GM19463 (cell line): ENCODE measurements around the gene CAPNS2.

ENCODE experiments used
- ATAC-seq: cut with Tn5 transposase; IDR thresholded peaks from one replicate; pipeline ENCODE4 v1.9.1; 2021; ENCODE audit warnings: mild to moderate bottlenecking, moderate library complexity; ENCODE audit not compliant: unreplicated experiment

The CAPNS2 gene

DNA sequence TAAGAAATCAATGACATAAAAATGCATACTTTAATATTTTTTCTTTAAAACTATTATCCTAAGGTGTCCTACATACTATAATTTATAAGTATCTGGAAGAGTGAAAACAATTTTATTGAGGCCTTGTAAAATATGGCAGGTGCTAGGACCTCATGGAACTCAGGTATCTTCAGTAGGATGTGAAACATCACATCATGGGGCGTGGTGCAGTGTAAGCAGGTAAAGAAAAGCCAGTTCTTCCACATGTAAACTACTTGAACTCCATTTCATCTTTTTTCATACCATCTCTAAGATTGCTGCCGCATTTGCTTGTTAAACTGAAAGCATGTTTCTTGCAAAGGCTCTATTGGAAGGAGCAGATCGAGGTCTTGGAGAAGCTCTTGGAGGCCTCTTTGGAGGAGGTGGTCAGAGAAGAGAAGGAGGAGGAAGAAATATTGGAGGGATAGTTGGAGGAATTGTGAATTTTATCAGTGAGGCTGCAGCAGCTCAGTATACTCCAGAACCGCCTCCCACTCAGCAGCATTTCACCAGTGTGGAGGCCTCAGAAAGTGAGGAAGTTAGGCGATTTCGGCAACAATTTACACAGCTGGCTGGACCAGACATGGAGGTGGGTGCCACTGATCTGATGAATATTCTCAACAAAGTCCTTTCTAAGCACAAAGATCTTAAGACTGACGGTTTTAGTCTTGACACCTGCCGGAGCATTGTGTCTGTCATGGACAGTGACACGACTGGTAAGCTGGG is at the start of gene CAPNS2:
Gene CAPNS2, plus strand, starts transcription at position 253 of the 744 bp plus-strand sequence. Its CDS starts 73 bp downstream, at position 326.
- no peak for ATAC-seq

DNA sequence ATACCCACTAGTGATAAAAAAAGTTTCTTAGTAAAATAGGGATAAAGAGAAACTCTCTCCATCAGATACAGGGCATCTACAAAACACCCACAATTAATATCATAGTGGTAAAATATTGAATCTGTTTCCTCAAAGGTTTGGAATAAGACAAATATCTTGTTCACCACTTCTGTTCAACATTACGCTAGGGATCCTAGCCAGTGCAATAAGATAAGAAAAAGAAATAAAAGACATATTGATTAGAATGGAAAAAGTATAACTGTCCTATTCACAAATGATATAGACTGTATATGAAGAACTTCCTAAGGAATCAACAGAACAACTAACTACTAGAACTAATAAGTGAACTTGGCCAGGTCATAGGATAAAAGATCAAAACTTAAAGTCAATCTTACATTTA is 44.7 kb upstream of the CAPNS2 start:
- no peak for ATAC-seq

DNA sequence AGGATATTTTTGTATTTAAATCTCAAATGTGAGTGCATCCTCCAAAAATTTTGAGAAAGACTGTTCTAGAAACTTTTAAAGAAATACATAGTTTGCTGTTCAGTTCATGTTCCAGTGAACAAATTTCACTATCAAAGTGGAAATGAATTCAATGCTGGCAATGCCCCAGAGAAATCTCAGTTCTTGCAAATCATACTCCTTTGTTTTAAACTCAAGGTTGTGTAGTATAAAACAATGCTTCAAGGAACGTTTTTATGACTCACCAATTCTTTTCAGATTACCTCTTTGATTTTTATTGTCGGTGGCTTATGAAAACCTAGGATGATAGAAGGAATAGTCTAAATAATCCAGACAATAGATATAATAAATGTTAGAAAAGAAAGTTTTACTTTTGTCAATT is 40.0 kb upstream of the CAPNS2 start:
- ATAC-seq, result no peak

DNA sequence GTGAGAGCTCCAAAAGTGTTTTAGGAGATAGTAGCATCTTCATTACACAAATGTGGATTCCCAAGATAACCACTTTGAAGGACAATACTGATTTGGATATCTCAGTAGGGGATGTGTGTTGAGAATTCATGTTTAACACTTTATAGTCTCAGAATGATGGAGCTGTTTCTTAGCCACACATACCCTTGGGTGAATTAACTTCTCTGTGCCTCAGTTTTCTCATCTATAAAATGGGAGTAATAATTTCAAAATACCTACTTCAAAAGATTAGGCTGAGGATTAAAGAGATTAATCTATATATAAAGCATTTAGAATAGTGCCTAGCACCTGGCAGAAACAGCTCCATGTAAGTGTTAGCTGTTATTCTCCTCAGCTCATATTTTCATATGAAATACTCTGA is 38.6 kb upstream of the CAPNS2 start:
- no peak for ATAC-seq

DNA sequence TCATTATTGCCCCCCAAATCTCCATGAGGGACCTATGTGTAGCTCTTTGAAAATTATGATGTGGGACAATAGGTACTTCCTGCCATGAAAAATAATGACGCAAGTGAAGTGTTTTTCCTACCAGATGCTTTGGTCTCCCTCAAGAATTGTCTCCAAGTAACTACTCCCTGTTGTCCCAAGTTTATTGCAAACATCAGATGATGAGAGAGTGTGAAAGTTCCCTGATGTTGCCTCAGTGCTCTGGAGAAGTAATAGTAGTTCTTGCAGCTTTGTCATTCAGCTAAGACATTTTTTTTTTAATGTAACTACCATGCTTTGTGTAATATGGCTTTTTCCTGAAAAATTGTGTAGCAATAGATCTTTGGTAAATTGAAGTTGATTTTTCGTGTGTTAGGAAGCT is 37.5 kb upstream of the CAPNS2 start:
- no peak for ATAC-seq

DNA sequence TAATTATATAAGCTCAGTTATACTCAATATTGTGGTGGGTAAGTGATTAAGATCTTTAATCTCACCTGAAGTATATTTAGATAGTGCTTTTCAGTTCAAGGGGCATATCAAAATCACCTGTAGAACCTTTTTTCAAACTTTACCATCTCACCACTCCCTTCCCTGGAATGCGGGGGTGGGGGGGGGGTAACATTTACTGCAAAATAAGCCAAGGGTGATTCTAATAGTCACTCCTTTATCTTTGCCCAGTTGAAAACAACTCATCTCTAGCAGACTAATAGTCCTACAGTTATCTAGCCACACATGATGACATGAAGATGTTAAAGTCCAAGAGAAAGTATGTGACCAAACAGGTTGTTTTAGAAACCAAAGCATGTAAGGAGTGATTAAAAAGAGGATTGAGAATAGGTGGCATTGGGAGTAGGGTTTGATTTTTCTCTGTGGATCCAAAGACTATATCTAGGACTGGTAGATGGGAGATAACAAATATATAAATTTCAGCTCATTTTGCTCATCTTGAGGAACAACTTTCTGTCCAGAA is 36.1 kb upstream of the CAPNS2 start:
- no peak for ATAC-seq

DNA sequence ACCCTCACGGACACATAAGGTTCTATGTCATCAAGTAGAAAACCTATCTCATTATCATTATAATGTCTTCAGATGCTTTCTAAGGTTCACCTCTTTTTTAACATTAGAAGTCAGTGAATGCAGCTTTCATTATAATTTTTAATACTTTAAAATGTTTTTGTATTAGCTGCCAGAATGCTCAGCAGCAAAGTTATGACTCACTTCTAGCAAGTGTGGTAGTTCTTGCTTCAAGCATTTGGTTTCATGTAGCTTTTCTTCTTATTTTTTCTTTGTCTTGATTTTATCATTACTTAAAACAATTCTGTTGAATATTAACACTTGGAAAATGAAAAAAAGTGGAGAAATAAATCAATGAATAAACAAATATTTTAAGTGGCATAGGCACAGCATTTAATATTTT is 34.3 kb upstream of the CAPNS2 start:
- ATAC-seq, result no peak

DNA sequence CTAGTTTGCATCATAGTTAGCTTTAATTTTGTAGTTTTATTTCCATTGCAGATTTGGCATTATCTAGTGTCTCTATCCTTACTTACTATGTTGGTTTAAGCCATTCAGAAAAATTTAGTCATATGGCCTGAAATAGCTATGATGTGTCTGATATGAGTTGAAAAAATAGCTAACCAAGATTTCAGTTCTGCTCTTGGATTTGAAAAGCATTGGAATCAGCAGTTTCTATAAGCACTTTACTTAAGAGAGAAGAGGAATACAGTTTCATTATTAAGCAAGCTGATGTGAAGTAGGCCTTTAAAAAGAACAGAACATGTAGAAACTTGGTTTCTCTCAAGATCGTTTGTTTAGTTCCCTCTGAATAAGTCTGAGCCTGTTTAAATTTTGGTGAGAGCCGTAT is 31.7 kb upstream of the CAPNS2 start:
- no peak for ATAC-seq

DNA sequence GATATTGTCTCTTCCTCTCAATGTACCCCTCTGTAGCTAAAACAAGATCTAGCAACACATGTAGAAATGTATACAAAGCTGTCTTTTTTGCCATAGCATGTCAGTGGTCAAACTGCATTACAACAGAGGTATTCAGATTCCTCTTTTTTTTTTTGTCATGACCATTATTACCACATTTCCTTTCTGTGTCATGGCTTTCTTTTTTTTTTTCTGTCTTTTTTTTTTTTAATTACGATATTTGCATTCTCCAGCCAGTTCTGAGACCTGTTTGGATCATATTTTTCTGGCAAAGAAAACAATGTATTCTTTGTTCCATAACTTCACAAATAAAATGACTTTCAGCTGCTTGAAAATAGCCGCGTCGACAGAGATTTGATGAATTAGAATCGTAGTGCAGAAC is 27.4 kb upstream of the CAPNS2 start:
- no peak for ATAC-seq

DNA sequence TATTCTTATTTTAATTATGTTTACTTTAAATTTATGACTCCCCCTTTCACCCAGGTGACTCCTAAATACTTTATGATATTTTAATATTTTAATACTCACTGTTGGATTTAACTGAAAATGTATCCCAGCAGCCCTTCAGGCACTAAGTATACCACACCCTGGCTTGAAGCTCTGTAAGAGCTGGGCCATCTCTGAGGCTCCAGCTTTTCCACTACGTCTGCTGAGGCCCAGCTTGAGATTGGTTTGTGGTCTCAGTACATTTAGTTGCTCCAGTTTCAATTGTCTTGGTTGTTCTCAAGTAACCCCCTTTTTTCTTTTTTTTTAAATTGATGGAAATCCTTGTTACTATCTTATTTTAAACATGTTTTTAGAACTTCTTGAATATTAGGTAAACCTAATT is 27.0 kb upstream of the CAPNS2 start:
- no peak for ATAC-seq

DNA sequence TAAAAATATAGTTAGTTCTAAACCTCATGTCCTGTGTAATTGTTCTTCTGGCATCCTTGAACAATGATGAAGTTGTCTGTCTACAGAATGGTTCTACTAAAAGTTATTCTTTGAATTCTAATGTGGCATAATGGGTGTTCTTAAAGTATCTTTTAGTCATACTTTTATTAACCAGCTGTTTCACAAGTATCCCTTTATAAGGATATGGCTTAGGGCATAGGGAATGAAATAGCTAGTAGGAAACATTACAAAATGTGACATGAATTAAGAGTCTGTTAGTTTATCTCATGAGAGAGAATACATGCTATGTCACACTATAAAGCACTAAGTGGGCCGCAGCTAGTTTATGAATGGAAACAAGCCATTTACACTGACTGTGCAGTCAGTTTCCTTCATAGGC is 26.3 kb upstream of the CAPNS2 start:
- no peak for ATAC-seq

DNA sequence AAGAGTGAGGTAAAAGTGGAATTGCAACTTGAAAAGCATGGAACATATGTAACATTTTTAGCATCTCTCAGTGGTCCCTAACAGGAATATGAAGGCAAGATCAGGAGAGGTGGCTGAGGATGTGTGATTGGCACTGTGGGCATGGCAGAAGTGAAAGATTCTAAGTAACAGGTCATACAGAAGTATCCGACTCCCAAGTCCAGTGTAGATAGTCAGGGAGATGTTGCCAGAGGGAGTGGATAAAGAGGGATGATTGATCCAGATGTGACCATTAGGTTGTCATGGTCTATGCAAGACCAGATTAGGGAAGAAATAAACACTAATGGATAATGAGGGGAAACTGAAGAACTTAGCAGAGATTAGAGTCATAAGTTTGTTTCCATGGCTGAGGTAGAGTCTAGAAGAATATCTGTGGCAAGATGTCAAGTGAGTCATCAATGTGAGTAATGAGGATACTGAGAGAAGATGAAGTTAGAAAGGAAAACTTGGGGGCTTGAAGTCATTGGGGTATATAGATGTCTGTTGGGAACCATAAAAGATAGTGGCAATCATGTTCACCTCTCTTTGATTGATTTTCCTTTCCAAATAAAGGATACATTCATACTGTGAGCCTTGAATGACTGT is 23.9 kb upstream of the CAPNS2 start:
- no peak for ATAC-seq

DNA sequence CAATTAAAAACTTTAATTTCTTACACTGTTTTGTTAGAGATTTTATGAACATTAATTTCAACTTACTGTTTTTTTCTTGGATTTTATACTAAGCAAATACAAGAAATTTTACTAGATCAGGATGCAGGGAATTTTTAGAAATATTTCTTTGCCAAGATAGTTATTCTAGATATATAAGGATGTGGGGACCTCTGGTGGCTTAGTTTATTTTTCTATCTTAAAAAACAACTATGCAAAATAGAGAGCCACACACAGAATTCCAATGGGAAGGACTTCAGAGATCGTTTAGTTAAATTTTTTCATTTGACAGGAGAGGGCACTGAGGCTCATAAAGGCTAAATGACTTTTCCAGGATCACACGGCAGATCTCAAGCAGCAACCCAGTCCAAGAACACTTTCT is 23.0 kb upstream of the CAPNS2 start:
- no peak for ATAC-seq

DNA sequence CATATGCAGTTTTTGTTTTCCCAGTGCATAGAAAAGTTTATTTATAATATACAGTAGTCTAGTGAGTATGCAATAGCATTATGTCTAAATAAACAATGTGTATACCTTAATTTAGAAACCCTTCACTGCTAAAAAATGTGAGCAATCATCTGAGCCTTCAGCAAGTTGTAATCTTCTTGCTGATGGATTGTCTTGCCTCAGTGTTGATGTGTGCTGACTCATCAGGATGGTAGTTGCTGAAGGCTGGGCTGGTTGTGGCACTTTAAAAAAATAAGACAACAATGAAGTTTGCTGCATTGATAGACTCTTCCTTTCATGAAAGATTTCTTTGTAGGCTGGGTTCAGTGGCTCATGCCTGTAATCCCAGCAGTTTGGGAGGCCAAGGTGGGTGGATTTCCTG is 13.9 kb upstream of the CAPNS2 start:
- ATAC-seq, result no peak

DNA sequence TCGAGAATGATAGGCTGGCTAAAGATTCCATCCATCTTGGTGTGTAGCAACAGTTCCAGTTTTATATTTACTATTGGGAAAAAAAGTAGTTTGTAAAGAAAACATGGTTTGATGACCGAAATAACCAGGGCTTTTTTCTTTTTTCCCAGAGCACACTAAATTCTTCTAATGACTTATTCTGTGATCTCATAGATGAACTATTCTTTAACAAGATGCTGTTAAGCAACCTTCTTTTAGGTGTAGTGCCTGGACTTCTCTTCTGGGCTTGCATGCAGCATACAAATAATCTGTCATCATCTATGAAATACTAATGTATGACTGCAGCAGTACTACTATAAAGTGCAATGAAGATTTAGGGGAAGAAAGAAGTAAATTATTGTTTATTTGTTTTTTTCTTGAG is 11.0 kb upstream of the CAPNS2 start:
- ATAC-seq, result no peak

DNA sequence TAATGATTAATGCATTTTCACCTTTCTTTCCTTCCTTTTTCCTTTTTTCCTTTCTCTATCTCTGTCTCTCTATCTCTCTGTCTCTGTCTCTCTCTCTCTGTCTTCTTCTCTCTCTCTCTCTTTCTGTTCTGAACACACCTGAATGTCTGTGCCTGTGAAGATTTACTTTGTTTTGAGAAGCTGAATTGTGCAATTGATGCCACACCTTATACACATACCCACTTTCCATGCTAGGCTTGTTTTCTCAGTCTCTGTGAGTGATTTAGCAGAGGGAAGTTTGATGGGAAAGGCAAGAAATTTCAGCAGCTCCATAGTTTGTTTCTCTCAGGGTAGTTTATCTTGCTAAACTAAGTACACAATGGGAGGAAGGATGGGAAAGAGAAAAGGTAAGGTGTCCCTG is 9.3 kb upstream of the CAPNS2 start:
- no peak for ATAC-seq

DNA sequence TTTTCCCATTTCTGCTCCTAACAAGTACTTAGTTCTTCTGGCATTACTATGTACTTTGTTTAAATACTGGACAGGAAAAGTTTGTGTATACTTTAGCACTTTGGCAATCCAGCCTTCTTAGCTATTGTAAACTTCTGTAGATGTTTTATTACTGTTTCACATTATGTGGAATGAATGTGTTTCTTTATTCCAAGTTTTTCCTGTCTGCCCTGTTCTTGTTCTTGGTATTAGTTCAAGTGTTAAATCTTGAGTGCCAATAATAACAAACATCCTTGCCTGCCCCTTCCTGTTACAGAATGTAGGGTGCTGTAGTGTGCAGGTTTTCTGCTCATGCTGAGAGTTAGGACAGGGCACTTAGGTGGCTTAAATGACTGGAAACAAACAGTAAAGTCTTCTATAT is 7.3 kb upstream of the CAPNS2 start:
- no peak for ATAC-seq

DNA sequence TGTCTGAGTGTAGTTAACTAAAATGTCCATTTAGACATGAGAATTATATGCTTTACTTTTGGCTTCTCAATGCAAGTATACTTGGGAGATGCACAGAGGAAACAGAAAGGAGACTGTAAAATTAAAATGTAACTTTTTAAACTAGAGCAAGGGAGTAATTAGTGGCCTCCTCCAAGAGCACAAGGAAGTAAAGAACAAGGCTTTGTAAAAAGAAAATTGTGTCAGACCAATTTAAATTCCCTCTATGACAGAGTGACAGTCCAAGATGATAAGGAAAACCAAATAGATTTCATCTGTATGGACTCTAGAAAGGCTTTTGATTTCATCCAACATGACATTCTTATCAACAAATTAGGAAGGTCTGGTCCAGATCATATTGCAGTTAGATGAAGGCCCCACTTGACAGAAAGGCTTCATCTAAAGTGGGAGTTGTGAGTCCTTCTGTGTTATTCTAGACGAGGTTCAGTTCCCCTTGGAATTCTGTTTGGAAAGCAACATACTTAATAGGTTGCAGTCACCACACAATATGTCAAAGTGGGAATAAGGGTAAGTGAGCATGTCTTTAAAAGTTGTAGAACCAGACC is 6.5 kb upstream of the CAPNS2 start:
- no peak for ATAC-seq

DNA sequence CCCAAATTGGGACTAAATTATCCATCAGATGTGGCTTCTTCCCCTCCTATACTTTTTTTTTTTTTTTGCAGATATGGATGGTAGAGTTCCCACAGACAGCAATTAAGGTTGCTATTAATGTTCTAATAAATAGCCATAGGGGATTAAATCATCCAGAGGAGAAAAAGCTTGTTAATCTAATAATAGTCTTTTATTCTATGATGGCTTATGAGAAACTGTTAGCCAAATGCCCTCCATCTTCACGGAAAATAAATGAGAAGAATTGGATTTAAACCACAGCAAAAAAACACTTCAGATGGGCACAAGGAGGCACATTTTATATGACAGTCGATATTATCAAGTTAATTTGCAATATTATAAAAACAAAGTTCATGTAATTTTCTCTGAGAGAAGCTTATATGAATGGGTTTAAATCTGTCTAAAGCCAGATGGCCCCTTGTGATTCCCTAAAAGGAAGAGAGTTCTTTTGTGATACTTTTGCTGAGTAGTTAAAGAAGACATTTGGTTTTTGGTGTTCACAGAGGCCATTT is 5.1 kb upstream of the CAPNS2 start:
- no peak for ATAC-seq

DNA sequence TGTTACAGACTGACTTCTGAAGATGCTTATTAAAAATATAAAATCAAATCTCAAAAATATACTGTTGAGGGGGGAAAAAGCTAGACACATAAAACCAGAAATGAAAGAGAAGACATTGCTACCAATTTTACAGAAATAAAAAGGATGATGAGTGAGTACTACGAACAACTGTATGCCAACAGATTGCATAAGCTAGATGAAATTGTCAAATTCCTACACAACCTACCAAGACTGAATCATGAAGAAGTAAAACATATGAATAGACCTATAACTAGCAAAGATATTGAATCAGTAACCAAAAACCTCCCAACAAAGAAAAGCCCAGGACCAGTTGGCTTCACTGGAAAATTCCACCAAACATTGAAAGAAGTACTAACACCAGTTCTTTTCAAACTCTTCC is 3.5 kb upstream of the CAPNS2 start:
- no peak for ATAC-seq

DNA sequence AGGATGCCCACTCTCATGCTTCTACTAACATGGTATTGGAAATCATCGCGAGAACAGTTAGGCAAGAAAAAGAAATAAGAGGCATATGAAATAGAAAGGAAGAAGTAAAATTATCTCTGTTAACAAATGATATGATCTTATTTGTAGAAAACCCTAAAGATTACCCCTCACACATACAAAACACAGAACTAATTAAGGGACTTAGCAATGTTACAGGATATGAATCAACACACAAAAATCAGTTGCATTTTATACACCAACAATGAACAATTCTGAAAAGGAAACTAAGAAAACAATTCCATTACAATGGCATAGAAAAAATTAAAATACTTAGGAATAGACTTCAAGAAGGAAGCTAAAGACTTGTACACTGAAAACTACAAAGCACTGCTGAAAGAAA is 2.7 kb upstream of the CAPNS2 start:
- no peak for ATAC-seq

DNA sequence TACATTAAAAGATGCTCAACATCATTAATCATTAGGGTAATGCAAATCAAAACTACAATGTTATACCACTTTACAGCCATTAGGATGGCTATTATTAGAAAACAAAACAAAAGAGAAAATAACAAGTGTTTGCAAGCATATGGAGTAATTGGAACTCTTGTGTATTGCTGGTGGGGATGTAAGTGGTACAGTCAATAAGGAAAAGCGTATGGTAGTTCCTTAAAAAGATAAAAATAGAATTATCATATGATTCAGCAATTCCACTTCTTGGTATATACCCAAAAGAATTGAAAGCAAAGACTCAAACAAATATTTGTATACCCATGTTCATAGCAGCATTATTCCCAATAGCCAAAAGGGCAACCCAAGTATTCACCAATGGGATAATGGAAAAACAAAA is 1.4 kb upstream of the CAPNS2 start:
- ATAC-seq, result no peak
